HG03139 (cell line): ENCODE data around the gene NDUFC1.
"Not testable (repeated sequence)": the region's sequence is repeated elsewhere in the genome, so short reads cannot be mapped to it uniquely, and the experiment has no call there.

ENCODE experiments used
- ATAC-seq: cut with Tn5 transposase; IDR thresholded peaks from one replicate; pipeline ENCODE4 v1.9.1; 2021; ENCODE audit not compliant: unreplicated experiment

The NDUFC1 gene

GRCh38 chr4:139301821-139302611 lies at the start of gene NDUFC1:
Gene NDUFC1 (minus strand): TSS chr4:139302477. CDS start chr4:139295798, 6,679 bp downstream.
- ATAC-seq: peak; percentile 38

GRCh38 chr4:139337612-139338011 lies 35.3 kb upstream of the NDUFC1 start:
- no peak for ATAC-seq

GRCh38 chr4:139333046-139333445 lies 30.8 kb upstream of the NDUFC1 start:
- ATAC-seq: no peak

GRCh38 chr4:139331185-139331584 lies 28.9 kb upstream of the NDUFC1 start:
- ATAC-seq: no peak

- no peak for ATAC-seq
Measured at GRCh38 chr4:139330283-139330682, 28.0 kb upstream of the NDUFC1 start.

- no peak for ATAC-seq
Measured at GRCh38 chr4:139329665-139330200, 27.5 kb upstream of the NDUFC1 start.

GRCh38 chr4:139324620-139325019 lies 22.3 kb upstream of the NDUFC1 start:
- no peak for ATAC-seq

- ATAC-seq: not testable (repeated sequence)
Measured at GRCh38 chr4:139322541-139322940, 20.3 kb upstream of the NDUFC1 start.

- not testable (repeated sequence) for ATAC-seq
Measured at GRCh38 chr4:139322070-139322469, 19.8 kb upstream of the NDUFC1 start.

GRCh38 chr4:139319571-139319970 lies 17.3 kb upstream of the NDUFC1 start:
- no peak for ATAC-seq

GRCh38 chr4:139317635-139318034 lies 15.4 kb upstream of the NDUFC1 start:
- ATAC-seq: no peak

GRCh38 chr4:139316733-139317132 lies 14.5 kb upstream of the NDUFC1 start:
- ATAC-seq: no peak

GRCh38 chr4:139315221-139315675 lies 13.0 kb upstream of the NDUFC1 start:
- ATAC-seq: peak; percentile 53

GRCh38 chr4:139314047-139314800 lies 11.9 kb upstream of the NDUFC1 start:
- ATAC-seq: no peak

GRCh38 chr4:139313414-139313813 lies 11.1 kb upstream of the NDUFC1 start:
- not testable (repeated sequence) for ATAC-seq

- no peak for ATAC-seq
Measured at GRCh38 chr4:139312552-139313332, 10.5 kb upstream of the NDUFC1 start.

- no peak for ATAC-seq
Measured at GRCh38 chr4:139311909-139312308, 9.6 kb upstream of the NDUFC1 start.

- ATAC-seq: no peak
Measured at GRCh38 chr4:139304920-139305319, 2.6 kb upstream of the NDUFC1 start.

GRCh38 chr4:139301113-139301820 lies 1.0 kb downstream of the NDUFC1 start, which contains the start of gene NAA15:
Gene NAA15 (plus strand): TSS chr4:139301505. CDS start chr4:139301778, 273 bp downstream.
- peak; percentile 84 for ATAC-seq

- no peak for ATAC-seq
Measured at GRCh38 chr4:139300431-139301112, 1.7 kb downstream of the NDUFC1 start.
